Activated CD4-positive, alpha-beta T cell treated with anti-CD3 and anti-CD28 coated beads, Interleukin-2, amount 10 ng/mL, durations not matched to agents 7 days and 5 days (primary cell): Measurements from ENCODE around the gene GJA3. TPM values are rescaled to one million over a fixed set of nuclear protein-coding genes. Genes with fewer than 3 reads are reported as not detected.
A peak's percentile ranks its signal among the peaks of the same experiment; 100 is the strongest.

ENCODE experiments used
- CTCF ChIA-PET: fragments of 350-600 bp; sonication (Branson Sonifier 250); formaldehyde crosslinking; loops from one replicate; lab custom pipeline; 2021; ENCODE audit warnings: antibody characterized with exemption; lab: Charles Lee
- POLR2A ChIA-PET: fragments of 350-600 bp; sonication (Branson Sonifier 250); formaldehyde crosslinking; loops from one replicate; lab custom pipeline; 2021; ENCODE audit warnings: antibody characterized with exemption; lab: Charles Lee
- DNase-seq: peaks from one replicate; pipeline ENCODE4 v3.0.0-alpha.2; 2020
- H3K27ac Mint-ChIP-seq: one replicate; pipeline ENCODE4 v1.8.0; 2021; ENCODE audit warnings: mild to moderate bottlenecking, moderate library complexity, mixed read lengths
- H3K27me3 Mint-ChIP-seq: one replicate; pipeline ENCODE4 v1.8.0; 2021; ENCODE audit warnings: mixed read lengths
- H3K36me3 Mint-ChIP-seq: one replicate; pipeline ENCODE4 v1.8.0; 2021; ENCODE audit warnings: low read depth, mixed read lengths
- H3K4me1 Mint-ChIP-seq: one replicate; pipeline ENCODE4 v1.8.0; 2021; ENCODE audit warnings: mixed read lengths
- H3K4me3 Mint-ChIP-seq: one replicate; pipeline ENCODE4 v1.8.0; 2021; ENCODE audit warnings: mild to moderate bottlenecking, moderate library complexity, mixed read lengths
- H3K9me3 Mint-ChIP-seq: one replicate; pipeline ENCODE4 v1.8.0; 2021; ENCODE audit warnings: mixed read lengths
- total RNA-seq, 2 experiments: library from RNA; stranded (reverse); gene quantifications; one replicate each; pipeline ENCODE4 v1.2.3, GENCODE V29; 2021

Gene GJA3
- total RNA-seq: under 1 TPM; 0.05 to 0.10 TPM

DNA sequence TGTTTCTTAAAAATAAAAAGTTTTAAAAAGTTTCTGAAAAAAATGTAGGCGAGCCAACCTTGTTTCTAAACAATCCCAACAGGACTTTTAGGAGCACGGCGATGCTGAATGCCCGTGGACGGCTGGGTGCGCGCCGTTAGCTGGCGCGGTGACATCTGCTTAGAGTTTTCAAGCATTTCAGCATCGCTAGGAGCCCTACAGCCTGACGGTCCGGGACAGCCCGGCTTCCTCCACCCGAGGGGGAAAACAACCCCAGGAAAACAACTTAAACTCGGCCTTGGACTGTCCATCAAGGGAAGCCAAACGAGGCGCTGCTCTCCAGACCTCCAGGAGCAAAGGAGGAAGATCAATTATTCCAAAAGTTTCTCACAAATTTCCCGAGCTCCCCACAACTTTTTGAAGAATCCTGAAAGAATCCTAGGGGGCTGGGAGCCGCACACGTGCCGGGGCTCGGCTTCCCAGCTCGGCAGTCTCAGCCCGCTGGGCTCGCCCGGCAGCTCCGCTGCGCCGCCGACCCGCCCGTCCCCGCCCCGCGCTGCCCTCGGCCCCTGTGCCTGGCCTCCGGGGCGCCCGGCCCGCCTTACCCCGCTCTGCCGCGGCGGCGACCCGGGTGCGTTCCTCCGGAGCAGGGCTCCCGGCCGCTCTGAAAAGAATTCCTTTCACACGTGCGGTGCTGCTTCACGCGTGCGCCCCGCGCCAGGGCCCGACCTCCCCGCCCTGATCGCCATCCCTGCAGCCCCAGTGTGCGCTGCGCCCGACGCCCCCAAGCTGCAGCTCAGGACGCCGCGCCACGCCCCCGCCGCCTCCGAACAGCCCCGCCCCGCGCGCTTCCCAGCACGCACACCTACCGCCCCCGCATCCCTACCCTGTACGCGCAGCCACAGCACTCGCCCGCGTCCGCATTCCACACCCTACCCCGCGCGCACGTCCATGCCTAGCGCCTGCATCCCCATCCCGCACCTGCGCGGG, at the start of gene GJA3:
TSS of gene GJA3 (minus strand) at position 747 of the 969 bp plus-strand sequence. CDS start 17,764 bp downstream, outside the sequence.
- H3K36me3 Mint-ChIP-seq: peaks cover 2% of the 10 kb centered on the region
- H3K27me3 Mint-ChIP-seq: peaks cover 58% of the 10 kb centered on the region
- peak within 1 kb of the TSS; percentile 41 for H3K27ac Mint-ChIP-seq
- H3K4me3 Mint-ChIP-seq: peak within 1 kb of the TSS; percentile 79
- POLR2A ChIA-PET: no interaction called here
- H3K4me1 Mint-ChIP-seq: peaks cover 25% of the 10 kb centered on the region
- CTCF ChIA-PET: interaction anchor here (0.9 to 1.2 kb wide), 3 partner anchors 14 to 41 kb away, joined by 3 read pairs; no protein-coding TSS in a partner anchor
- no peaks in the 10 kb centered on the region for H3K9me3 Mint-ChIP-seq
- peak; percentile 46 for DNase-seq

- POLR2A ChIA-PET: no interaction called here
- no peak for DNase-seq
- CTCF ChIA-PET: no interaction called here
- H3K4me1 Mint-ChIP-seq: peaks cover 3% of the 10 kb centered on the region
- H3K9me3 Mint-ChIP-seq: peaks cover 4% of the 10 kb centered on the region
- no peak overlapping the region for H3K27ac Mint-ChIP-seq
- H3K36me3 Mint-ChIP-seq: peaks cover 5% of the 10 kb centered on the region
- H3K27me3 Mint-ChIP-seq: peaks cover 15% of the 10 kb centered on the region
- H3K4me3 Mint-ChIP-seq: no peak overlapping the region
Observed at GRCh38 chr13:20209948-20210347, 49.1 kb upstream of the GJA3 start.

GRCh38 chr13:20206698-20207235, 45.9 kb upstream of the GJA3 start:
- ChIA-PET CTCF (no interaction called here), POLR2A (no interaction called here)
- H3K27ac Mint-ChIP-seq: no peak overlapping the region
- no peak overlapping the region for H3K4me3 Mint-ChIP-seq
- H3K4me1 Mint-ChIP-seq: peaks cover 3% of the 10 kb centered on the region
- peaks cover 6% of the 10 kb centered on the region for H3K9me3 Mint-ChIP-seq
- peaks cover 6% of the 10 kb centered on the region for H3K36me3 Mint-ChIP-seq
- peaks cover 7% of the 10 kb centered on the region for H3K27me3 Mint-ChIP-seq
- no peak for DNase-seq

DNA sequence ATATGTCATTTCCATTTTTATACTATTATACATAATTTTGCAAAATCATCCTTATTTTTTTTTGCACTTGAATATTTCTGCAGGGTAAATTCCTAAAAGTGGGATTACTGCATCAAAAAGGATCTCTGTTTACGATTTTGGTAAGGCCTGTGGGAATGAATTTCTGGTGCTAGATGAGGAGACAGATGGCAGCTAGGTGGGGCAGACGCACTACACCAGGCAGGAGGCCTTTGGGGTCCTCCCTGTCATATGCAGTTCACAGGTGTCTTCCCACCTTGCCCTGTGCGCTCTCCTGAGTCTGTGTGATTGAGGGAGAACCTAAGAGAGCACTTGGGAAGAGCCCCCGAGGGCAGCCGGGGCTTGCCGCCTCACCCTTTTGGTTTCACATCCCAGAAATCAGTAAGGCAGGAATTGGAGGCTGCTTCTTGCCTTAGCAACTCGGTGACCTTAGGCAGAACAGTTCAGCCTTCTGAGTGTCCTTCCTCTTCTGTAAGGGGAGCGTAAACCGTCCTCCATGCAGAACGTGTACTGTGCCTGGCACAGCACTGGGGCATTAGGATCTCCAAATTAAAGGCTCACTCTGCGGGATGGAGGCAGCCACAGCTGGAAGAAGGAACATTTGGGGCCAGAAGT, 45.3 kb upstream of the GJA3 start:
- Mint-ChIP-seq H3K4me3 (no peak overlapping the region), H3K27ac (no peak overlapping the region), H3K4me1 (peaks cover 3% of the 10 kb centered on the region), H3K9me3 (peaks cover 10% of the 10 kb centered on the region), H3K27me3 (peaks cover 11% of the 10 kb centered on the region), H3K36me3 (peaks cover 9% of the 10 kb centered on the region)
- ChIA-PET CTCF (interaction anchor here (0.6 to 0.8 kb wide), 2 partner anchors 9 to 397 kb away, joined by 3 to 4 read pairs; no protein-coding TSS in a partner anchor), POLR2A (no interaction called here)
- no peak for DNase-seq

- Mint-ChIP-seq H3K4me1 (peaks cover 18% of the 10 kb centered on the region), H3K27me3 (peaks cover 37% of the 10 kb centered on the region), H3K27ac (no peak overlapping the region), H3K9me3 (peaks cover 6% of the 10 kb centered on the region), H3K4me3 (no peak overlapping the region), H3K36me3 (peaks cover 3% of the 10 kb centered on the region)
- CTCF ChIA-PET: interaction anchor here (0.5 to 1.4 kb wide), 2 partner anchors 13 to 245 kb away, joined by 3 read pairs; no protein-coding TSS in a partner anchor
- POLR2A ChIA-PET: no interaction called here
- no peak for DNase-seq
Observed at GRCh38 chr13:20198781-20199180, 37.9 kb upstream of the GJA3 start.

GRCh38 chr13:20197361-20197834, 36.5 kb upstream of the GJA3 start:
- ChIA-PET CTCF (interaction anchor here (0.6 to 1.7 kb wide), 29 partner anchors 8 to 732 kb away, joined by 3 to 10 read pairs (median 3); no protein-coding TSS in a partner anchor), POLR2A (interaction anchor here (0.7 kb wide), 1 partner anchor 33 kb away, joined by 3 read pairs; no protein-coding TSS in a partner anchor)
- peaks cover 19% of the 10 kb centered on the region for H3K4me1 Mint-ChIP-seq
- H3K9me3 Mint-ChIP-seq: peaks cover 6% of the 10 kb centered on the region
- H3K27ac Mint-ChIP-seq: no peak overlapping the region
- H3K27me3 Mint-ChIP-seq: peaks cover 43% of the 10 kb centered on the region
- peak; percentile 27 for DNase-seq
- H3K36me3 Mint-ChIP-seq: peaks cover 3% of the 10 kb centered on the region
- no peak overlapping the region for H3K4me3 Mint-ChIP-seq

- H3K9me3 Mint-ChIP-seq: no peaks in the 10 kb centered on the region
- CTCF ChIA-PET: interaction anchor here (0.9 to 1.7 kb wide), 2 partner anchors 289 to 296 kb away, joined by 3 to 4 read pairs; no protein-coding TSS in a partner anchor
- H3K27ac Mint-ChIP-seq: no peak overlapping the region
- DNase-seq: no peak
- H3K4me1 Mint-ChIP-seq: peaks cover 23% of the 10 kb centered on the region
- no peak overlapping the region for H3K4me3 Mint-ChIP-seq
- H3K27me3 Mint-ChIP-seq: peaks cover 54% of the 10 kb centered on the region
- POLR2A ChIA-PET: no interaction called here
- H3K36me3 Mint-ChIP-seq: no peaks in the 10 kb centered on the region
Observed at GRCh38 chr13:20195801-20196200, 34.9 kb upstream of the GJA3 start.

DNA sequence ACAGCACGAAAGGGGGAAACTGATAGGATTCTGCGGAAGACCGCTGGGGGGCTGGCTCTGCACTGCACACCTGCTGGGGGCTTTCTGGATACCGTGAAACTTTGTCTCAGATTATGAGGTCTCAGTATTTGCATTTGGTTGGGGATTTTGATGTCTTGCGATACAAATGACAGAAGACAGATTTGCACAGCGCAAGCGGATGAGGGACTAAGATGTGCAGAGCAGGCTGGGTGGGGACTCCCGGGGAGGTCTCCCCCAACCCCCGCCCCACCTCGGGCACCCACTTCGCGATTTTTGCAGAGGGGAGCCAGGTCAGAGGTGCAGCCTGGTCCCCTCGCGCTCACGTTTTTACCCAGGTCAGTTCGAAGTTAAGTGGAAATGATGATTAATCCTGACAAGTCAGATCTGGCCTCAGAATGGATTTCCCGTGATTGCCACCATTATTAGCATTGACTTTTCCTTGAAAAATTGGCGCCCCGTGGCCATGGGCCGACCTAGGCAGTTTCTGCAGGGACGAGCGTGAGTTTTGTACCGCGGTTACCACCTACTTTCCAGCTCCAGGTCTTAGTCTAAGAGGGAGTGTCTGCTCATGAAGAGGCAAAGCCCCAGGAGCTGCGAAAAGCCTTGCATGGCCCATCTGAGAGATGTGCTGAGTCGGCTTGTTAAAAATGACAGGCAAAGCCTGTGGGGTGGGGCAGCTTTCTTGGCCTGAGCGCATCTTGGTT, 33.2 kb upstream of the GJA3 start:
- Mint-ChIP-seq H3K36me3 (no peaks in the 10 kb centered on the region), H3K27ac (no peak overlapping the region), H3K9me3 (no peaks in the 10 kb centered on the region), H3K27me3 (peaks cover 60% of the 10 kb centered on the region), H3K4me1 (peaks cover 27% of the 10 kb centered on the region), H3K4me3 (peak overlapping the region; percentile 66)
- POLR2A ChIA-PET: no interaction called here
- CTCF ChIA-PET: interaction anchor here (1.3 to 1.7 kb wide), 2 partner anchors 30 to 298 kb away, joined by 3 to 4 read pairs; no protein-coding TSS in a partner anchor
- DNase-seq: no peak

DNA sequence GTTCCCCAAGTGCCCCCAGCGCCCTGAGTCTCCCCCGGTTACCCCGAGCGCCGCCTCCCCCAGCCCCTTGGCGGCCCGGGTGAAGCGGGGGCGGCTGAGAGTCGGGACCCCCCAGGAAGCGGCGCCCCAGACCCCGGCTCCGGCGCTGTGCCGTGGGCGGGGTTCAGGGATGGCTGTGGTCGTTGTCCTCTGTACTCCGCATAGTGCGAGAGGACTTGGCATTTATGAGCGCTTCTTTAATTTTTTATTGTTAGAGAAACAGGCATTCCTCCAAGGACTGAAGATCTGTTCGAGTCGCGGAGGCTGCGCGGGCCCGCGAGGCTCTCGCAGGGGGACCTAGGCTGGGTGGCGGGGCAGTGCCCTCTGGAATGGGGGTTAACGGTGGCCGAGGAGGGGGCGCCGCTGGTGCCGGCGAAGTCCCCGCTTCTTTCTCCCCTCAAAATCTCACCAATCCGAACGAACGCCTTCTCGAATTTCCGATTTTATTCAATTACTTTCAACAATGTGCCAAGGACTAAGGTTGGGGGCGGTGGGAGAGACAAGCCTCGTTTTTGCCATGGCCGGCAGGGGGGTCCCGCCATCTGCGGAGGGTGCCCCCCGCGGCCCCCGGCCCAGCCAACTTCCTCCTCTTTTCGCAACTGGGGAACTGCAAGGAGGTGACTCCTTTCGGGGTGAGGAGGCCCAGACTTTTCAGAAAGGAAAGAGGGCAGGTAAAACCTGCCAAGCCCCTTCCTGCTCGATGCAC, 32.5 kb upstream of the GJA3 start:
- no peak for DNase-seq
- CTCF ChIA-PET: no interaction called here
- Mint-ChIP-seq H3K9me3 (no peaks in the 10 kb centered on the region), H3K36me3 (no peaks in the 10 kb centered on the region), H3K27ac (no peak overlapping the region), H3K4me1 (peaks cover 27% of the 10 kb centered on the region), H3K4me3 (peak overlapping the region; percentile 66), H3K27me3 (peaks cover 60% of the 10 kb centered on the region)
- POLR2A ChIA-PET: no interaction called here

DNA sequence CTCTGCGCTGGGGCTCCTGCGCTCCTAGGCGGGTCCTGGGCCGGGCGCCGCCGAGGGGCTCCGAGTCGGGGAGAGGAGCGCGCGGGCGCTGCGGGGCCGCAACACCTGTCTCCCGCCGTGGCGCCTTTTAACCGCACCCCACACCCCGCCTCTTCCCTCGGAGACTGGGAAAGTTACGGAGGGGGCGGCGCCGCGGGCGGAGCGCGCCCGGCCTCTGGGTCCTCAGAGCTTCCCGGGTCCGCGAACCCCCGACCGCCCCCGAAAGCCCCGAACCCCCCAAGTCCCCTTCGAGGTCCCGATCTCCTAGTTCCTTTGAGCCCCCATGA, 31.9 kb upstream of the GJA3 start, which contains the start of gene GJB2:
TSS of gene GJB2 (minus strand) at position 103 of the 326 bp plus-strand sequence. CDS start 3,357 bp downstream, outside the sequence.
- Mint-ChIP-seq H3K4me1 (peaks cover 27% of the 10 kb centered on the region), H3K4me3 (peak within 1 kb of the TSS; percentile 66), H3K36me3 (no peaks in the 10 kb centered on the region), H3K27ac (peak within 1 kb of the TSS; percentile 31), H3K9me3 (no peaks in the 10 kb centered on the region), H3K27me3 (peaks cover 60% of the 10 kb centered on the region)
- CTCF ChIA-PET: no interaction called here
- POLR2A ChIA-PET: no interaction called here
- no peak for DNase-seq

DNA sequence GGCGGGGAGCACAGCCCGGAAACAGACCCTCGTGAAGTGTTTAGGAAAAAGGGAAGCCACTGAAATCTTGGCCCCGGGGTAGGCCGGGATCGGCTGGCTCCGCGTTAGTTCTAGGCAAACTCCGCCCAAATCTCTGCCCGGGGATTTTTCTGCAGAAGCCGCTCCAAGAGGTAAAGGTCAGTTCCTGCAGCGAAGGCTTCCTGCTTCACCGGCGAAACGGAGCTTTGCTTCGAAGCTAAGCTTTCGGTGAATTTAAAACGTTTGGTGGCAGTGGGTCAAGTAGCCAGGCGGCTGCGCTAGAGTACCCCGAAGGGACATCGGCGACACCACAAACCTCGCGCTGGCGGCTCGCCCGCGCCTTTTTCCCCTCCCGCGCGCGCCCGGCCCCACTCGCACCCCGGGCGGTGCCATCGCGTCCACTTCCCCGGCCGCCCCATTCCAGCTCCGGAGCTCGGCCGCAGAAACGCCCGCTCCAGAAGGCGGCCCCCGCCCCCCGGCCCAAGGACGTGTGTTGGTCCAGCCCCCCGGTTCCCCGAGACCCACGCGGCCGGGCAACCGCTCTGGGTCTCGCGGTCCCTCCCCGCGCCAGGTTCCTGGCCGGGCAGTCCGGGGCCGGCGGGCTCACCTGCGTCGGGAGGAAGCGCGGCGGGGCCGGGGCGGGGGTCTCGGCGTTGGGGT, 31.4 kb upstream of the GJA3 start:
- peak overlapping the region; percentile 58 for H3K4me3 Mint-ChIP-seq
- CTCF ChIA-PET: interaction anchor here (1.2 kb wide), 1 partner anchor 10 kb away, joined by 4 read pairs; no protein-coding TSS in a partner anchor
- DNase-seq: no peak
- peaks cover 25% of the 10 kb centered on the region for H3K4me1 Mint-ChIP-seq
- no peaks in the 10 kb centered on the region for H3K36me3 Mint-ChIP-seq
- no peaks in the 10 kb centered on the region for H3K9me3 Mint-ChIP-seq
- peak overlapping the region; percentile 31 for H3K27ac Mint-ChIP-seq
- POLR2A ChIA-PET: no interaction called here
- H3K27me3 Mint-ChIP-seq: peaks cover 60% of the 10 kb centered on the region
